Upper lobe of right lung (tissue), 1 donor: ENCODE measurements around the gene PIP4K2A. TPM values are rescaled to one million over a fixed set of nuclear protein-coding genes. Genes with fewer than 3 reads are reported as not detected.

Experiments used
- ATAC-seq: fragments of 200-7000 bp; cut with Tn5 transposase; one replicate; pipeline ENCODE4 v1.9.1; 2020; ENCODE audit warnings: mild to moderate bottlenecking, moderate library complexity
- DNase-seq: peaks from one replicate; pipeline ENCODE4 v3.0.0-alpha.2; 2020
- H3K27ac ChIP-seq: fragments of 200-600 bp; one replicate; pipeline ENCODE4 v1.8.0; 2022
- H3K27me3 ChIP-seq: fragments of 200-600 bp; one replicate; pipeline ENCODE4 v1.8.0; 2022; ENCODE audit warnings: mild to moderate bottlenecking
- H3K36me3 ChIP-seq: fragments of 200-600 bp; one replicate; pipeline ENCODE4 v1.8.0; 2022
- H3K4me1 ChIP-seq: fragments of 200-600 bp; one replicate; pipeline ENCODE4 v1.8.0; 2022
- H3K4me3 ChIP-seq: fragments of 200-600 bp; one replicate; pipeline ENCODE4 v1.8.0; 2022; ENCODE audit warnings: mild to moderate bottlenecking
- H3K9me3 ChIP-seq: fragments of 200-600 bp; one replicate; pipeline ENCODE4 v1.8.0; 2022
- intact Hi-C: fragments of 100-400 bp; cut with DNase I; formaldehyde crosslinking; loops from one replicate; pipeline ENCODE4 v1.11.0; 2022
- total RNA-seq: library from RNA; stranded (reverse); fragmentation: NEBNext Ultra II Directional; extraction: Animal tissue kit (Norgen Biotek cat#: 25700); gene quantifications from one replicate; pipeline ENCODE4 v1.2.1, GENCODE V29; 2021
- TF ChIP-seq, protein P1 (sequence below): fragments of 200-600 bp; IDR thresholded peaks from one replicate; pipeline ENCODE4 v1.8.0; 2022; ENCODE audit warnings: antibody characterized with exemption
- donor health status: DM: no; HTN: yes; CAD: no; lungs with severe emphysema.

The PIP4K2A gene
- total RNA-seq, 1 donor from 2014 or later, result 61.2 TPM

GRCh38 chr10:22634606-22635459 is 79.5 kb downstream of the PIP4K2A start:
- H3K4me3 ChIP-seq, result no peak overlapping the region
- peak overlapping the region; percentile 1 for H3K27ac ChIP-seq
- H3K9me3 ChIP-seq, result no peaks in the 10 kb centered on the region
- intact Hi-C loops, result no loop called here
- TF ChIP-seq, protein P1, sequence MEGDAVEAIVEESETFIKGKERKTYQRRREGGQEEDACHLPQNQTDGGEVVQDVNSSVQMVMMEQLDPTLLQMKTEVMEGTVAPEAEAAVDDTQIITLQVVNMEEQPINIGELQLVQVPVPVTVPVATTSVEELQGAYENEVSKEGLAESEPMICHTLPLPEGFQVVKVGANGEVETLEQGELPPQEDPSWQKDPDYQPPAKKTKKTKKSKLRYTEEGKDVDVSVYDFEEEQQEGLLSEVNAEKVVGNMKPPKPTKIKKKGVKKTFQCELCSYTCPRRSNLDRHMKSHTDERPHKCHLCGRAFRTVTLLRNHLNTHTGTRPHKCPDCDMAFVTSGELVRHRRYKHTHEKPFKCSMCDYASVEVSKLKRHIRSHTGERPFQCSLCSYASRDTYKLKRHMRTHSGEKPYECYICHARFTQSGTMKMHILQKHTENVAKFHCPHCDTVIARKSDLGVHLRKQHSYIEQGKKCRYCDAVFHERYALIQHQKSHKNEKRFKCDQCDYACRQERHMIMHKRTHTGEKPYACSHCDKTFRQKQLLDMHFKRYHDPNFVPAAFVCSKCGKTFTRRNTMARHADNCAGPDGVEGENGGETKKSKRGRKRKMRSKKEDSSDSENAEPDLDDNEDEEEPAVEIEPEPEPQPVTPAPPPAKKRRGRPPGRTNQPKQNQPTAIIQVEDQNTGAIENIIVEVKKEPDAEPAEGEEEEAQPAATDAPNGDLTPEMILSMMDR, result no peak
- DNase-seq, result no peak
- ATAC-seq, result no peak
- peaks cover 27% of the 10 kb centered on the region for H3K4me1 ChIP-seq
- no peaks in the 10 kb centered on the region for H3K27me3 ChIP-seq
- H3K36me3 ChIP-seq, result no peaks in the 10 kb centered on the region

DNA sequence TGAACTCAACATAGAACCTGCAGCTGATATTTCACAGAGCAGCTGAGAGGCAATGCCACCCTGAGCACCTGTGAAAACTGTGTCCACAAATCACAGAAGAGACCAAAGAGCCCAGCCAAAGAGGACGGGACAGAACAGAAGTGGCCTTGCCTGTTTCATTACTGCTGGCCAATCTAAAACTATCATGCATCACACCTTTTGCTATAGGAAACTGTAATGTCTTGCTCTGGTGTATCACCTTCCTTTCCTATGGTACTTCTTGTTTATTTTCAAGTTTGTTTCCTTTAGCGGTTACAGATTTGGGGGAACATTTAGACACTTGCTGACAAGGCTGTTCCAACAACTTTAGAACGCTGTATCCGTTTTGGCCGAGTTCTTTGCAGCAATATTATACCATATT is 80.3 kb downstream of the PIP4K2A start:
- no peaks in the 10 kb centered on the region for H3K9me3 ChIP-seq
- intact Hi-C loops, result no loop called here
- TF ChIP-seq, protein P1, result no peak
- no peaks in the 10 kb centered on the region for H3K36me3 ChIP-seq
- no peak overlapping the region for H3K27ac ChIP-seq
- ATAC-seq, result peak; percentile 38
- H3K27me3 ChIP-seq, result no peaks in the 10 kb centered on the region
- peaks cover 33% of the 10 kb centered on the region for H3K4me1 ChIP-seq
- H3K4me3 ChIP-seq, result no peak overlapping the region
- DNase-seq, result no peak

DNA sequence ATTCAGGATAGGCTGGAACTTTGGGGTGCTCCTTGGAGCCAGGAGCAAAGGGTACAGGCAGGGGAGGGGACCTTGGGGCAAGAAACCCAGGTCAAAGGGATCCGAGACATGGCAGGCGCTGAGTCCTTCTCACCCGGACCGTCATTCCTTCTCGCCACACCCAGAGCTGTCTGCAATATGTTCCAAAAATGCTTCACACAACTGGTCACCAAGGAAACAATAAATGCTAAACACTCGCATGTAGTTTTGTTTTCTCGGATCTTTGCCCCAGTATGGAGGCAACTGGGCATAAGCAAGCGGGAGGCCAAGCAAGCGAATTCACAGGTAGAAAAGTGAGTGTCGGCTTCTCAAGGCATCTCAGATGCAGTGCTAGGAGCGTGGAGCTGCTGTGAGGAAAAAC is 80.8 kb downstream of the PIP4K2A start:
- intact Hi-C loops, result no loop called here
- Histone ChIP-seq H3K27ac (peak overlapping the region; percentile 38), H3K4me1 (peaks cover 33% of the 10 kb centered on the region), H3K9me3 (no peaks in the 10 kb centered on the region), H3K27me3 (no peaks in the 10 kb centered on the region), H3K4me3 (no peak overlapping the region), H3K36me3 (no peaks in the 10 kb centered on the region)
- ATAC-seq (no peak), DNase-seq (no peak)
- TF ChIP-seq, protein P1, result no peak

DNA sequence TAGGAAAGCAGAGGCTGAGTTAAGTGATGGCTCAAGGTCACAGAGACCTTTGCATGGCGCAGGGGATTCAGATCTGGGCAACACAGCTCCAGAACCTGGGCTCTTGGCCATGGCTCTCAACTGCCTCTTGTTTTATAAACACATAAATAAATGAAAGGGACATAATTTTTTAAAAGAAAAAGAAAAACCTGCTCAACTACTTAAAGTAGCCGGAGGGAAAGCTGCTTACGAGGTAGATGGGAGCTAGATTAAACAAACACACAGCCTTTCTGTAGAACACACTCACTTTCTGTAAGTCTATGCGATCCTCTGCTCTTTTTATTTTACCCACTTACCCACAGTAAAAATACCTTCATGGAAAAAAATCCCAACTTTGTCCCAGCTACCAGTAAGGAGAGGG is 81.3 kb downstream of the PIP4K2A start:
- intact Hi-C loops, result no loop called here
- DNase-seq, result no peak
- Histone ChIP-seq H3K4me1 (peaks cover 33% of the 10 kb centered on the region), H3K27ac (peak overlapping the region; percentile 38), H3K9me3 (no peaks in the 10 kb centered on the region), H3K27me3 (no peaks in the 10 kb centered on the region), H3K4me3 (no peak overlapping the region), H3K36me3 (no peaks in the 10 kb centered on the region)
- no peak for ATAC-seq
- TF ChIP-seq, protein P1, result no peak

GRCh38 chr10:22631646-22632278 is 82.6 kb downstream of the PIP4K2A start:
- Histone ChIP-seq H3K27me3 (no peaks in the 10 kb centered on the region), H3K4me3 (no peak overlapping the region), H3K36me3 (no peaks in the 10 kb centered on the region), H3K27ac (peak overlapping the region; percentile 49), H3K4me1 (peaks cover 33% of the 10 kb centered on the region), H3K9me3 (no peaks in the 10 kb centered on the region)
- intact Hi-C loops, result no loop called here
- DNase-seq (no peak), ATAC-seq (no peak)
- TF ChIP-seq, protein P1, result no peak
